ENCODE measurements around the gene BMPR1B. TPM values are rescaled to one million over a fixed set of nuclear protein-coding genes. Genes with fewer than 3 reads are reported as not detected.
"Not testable (repeated sequence)": the region's sequence is repeated elsewhere in the genome, so short reads cannot be mapped to it uniquely, and the experiment has no call there.

The BMPR1B gene
- total RNA-seq, 1 donor from 2014 or later: 26.8 TPM

DNA sequence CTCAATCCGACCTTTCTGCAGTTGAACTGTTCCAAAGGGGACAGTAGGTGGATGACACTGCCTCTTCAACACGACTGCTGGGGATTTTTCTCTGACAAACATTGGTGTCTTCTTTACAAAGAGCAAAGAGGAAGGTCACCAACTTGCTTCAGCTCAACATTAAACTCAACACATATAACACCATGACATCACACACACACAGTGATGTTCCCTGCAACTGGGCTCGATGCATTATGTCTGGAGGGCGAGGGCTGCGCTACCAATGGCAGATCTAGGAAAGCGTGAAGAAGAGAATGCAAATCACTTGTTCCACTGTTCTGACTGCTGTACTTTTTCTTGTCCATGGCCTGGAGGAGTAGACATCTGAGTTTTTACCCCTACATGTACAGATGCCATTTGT, 405.1 kb downstream of the BMPR1B start:
- no peak for DNase-seq (ENCODE audit: low read depth, low spot score)
- Mint-ChIP-seq H3K36me3 (ENCODE audit: low read depth) (peaks cover 11% of the 10 kb centered on the region), H3K27me3 (ENCODE audit: low read depth) (no peaks in the 10 kb centered on the region), H3K4me3 (no peak overlapping the region), H3K4me1 (peaks cover 44% of the 10 kb centered on the region), H3K9me3 (no peaks in the 10 kb centered on the region), H3K27ac (ENCODE audit: unreplicated experiment) (no peak overlapping the region)
- no peak for TF ChIP-seq CTCF (conservative IDR thresholded peaks at IDR 0.05)

DNA sequence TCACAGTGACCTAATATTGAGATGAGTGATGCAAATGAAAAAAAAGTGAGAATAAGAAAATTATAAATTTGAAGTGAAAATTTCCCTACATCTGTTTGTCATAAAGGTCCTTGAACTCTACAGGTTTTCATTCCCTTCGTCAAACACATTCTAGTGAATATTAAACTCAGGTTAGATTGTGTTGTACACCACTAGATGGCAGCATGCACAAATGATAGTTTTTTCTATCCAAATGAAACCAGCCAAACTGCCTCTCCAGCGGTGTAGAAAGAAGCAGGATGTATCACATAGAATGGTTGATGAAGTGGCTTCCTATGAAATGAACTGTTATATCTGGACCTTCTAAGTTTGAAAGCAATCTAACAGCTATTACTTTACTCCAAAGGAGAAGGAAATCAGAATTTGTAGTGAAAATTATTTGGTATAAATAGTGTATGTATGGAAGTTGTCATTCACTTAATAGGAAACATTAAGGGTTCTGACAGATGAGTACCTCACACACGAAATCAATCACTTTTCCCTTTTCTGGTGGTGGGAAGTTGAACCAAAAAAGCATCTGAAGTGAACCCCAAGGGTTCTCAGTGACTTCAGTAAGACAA, 408.3 kb downstream of the BMPR1B start:
- DNase-seq (ENCODE audit: low read depth, low spot score): peak; percentile 31
- peaks cover 18% of the 10 kb centered on the region for H3K36me3 Mint-ChIP-seq (ENCODE audit: low read depth)
- no peaks in the 10 kb centered on the region for H3K27me3 Mint-ChIP-seq (ENCODE audit: low read depth)
- peak; percentile 86 for TF ChIP-seq CTCF (conservative IDR thresholded peaks at IDR 0.05)
- H3K4me3 Mint-ChIP-seq: no peak overlapping the region
- no peaks in the 10 kb centered on the region for H3K9me3 Mint-ChIP-seq
- no peak overlapping the region for H3K27ac Mint-ChIP-seq (ENCODE audit: unreplicated experiment)
- peaks cover 43% of the 10 kb centered on the region for H3K4me1 Mint-ChIP-seq

DNA sequence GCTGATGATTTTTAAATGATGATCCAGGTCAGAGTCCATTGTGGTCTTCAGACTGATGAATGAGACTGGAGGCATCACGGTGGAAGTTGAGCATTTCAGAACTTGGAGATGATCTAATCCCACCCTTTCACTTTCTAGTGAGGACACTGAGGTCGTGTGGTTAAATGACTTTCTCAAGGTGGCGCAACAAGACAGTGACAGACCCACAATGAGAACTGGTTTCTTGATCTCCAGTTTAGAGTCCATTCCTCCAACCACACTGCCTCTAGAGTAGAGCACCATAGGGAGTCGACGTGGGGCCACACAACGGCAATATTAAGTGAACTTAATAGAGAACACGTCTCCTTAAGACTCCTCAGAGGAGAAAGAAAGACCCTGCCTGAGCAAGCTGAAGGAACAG, 410.1 kb downstream of the BMPR1B start:
- Mint-ChIP-seq H3K4me3 (no peak overlapping the region), H3K27me3 (ENCODE audit: low read depth) (no peaks in the 10 kb centered on the region), H3K36me3 (ENCODE audit: low read depth) (peaks cover 16% of the 10 kb centered on the region), H3K4me1 (peaks cover 40% of the 10 kb centered on the region), H3K9me3 (no peaks in the 10 kb centered on the region), H3K27ac (ENCODE audit: unreplicated experiment) (no peak overlapping the region)
- DNase-seq (ENCODE audit: low read depth, low spot score): no peak
- no peak for TF ChIP-seq CTCF (conservative IDR thresholded peaks at IDR 0.05)

DNA sequence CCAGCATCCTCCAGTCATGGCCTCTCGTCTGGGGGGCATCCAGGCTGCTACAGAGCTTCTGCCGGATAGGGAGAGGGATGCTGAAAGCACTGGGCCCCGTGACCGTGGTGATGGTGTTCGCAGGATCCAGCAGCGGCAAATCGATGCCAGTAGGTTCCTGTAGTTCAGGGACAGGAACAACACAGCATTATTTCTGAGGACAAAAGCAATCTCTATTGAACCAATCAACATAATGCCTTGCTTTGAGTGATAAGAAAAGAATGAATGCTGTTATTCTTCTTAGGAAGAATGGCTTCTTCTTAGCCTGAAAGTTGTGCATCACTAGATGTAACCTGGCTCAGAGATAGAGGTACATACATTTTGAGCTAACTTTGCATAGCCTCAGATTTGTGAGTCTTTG, 412.4 kb downstream of the BMPR1B start:
- Mint-ChIP-seq H3K9me3 (no peaks in the 10 kb centered on the region), H3K27me3 (ENCODE audit: low read depth) (no peaks in the 10 kb centered on the region), H3K4me1 (peaks cover 40% of the 10 kb centered on the region), H3K4me3 (no peak overlapping the region), H3K36me3 (ENCODE audit: low read depth) (peaks cover 19% of the 10 kb centered on the region), H3K27ac (ENCODE audit: unreplicated experiment) (no peak overlapping the region)
- DNase-seq (ENCODE audit: low read depth, low spot score): no peak
- TF ChIP-seq CTCF (conservative IDR thresholded peaks at IDR 0.05): no peak

DNA sequence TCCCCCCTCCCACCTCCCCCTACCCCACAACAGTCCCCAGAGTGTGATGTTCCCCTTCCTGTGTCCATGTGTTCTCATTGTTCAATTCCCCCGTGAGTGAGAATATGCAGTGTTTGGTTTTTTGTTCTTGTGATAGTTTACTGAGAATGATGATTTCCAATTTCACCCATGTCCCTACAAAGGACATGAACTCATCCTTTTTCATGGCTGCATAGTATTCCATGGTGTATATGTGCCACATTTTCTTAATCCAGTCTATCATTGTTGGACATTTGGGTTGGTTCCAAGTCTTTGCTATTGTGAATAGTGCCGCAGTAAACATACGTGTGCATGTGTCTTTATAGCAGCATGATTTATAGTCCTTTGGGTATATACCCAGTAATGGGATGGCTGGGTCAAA, 413.6 kb downstream of the BMPR1B start:
- DNase-seq (ENCODE audit: low read depth, low spot score); H3K9me3 Mint-ChIP-seq; H3K27ac Mint-ChIP-seq (ENCODE audit: unreplicated experiment); H3K4me3 Mint-ChIP-seq; H3K27me3 Mint-ChIP-seq (ENCODE audit: low read depth): not testable (repeated sequence)
- Mint-ChIP-seq H3K4me1 (peaks cover 33% of the 10 kb centered on the region), H3K36me3 (ENCODE audit: low read depth) (peaks cover 22% of the 10 kb centered on the region)

- H3K4me1 Mint-ChIP-seq: peaks cover 50% of the 10 kb centered on the region
Measured at GRCh38 chr4:95178938-95179337, 421.2 kb downstream of the BMPR1B start.

More at GRCh38 chr4:95178938-95179337, 421.2 kb downstream of the BMPR1B start:
- Mint-ChIP-seq H3K27me3 (ENCODE audit: low read depth) (no peaks in the 10 kb centered on the region), H3K9me3 (peaks cover 6% of the 10 kb centered on the region), H3K36me3 (ENCODE audit: low read depth) (peaks cover 24% of the 10 kb centered on the region), H3K4me3 (no peak overlapping the region), H3K27ac (ENCODE audit: unreplicated experiment) (no peak overlapping the region)
- no peak for TF ChIP-seq CTCF (conservative IDR thresholded peaks at IDR 0.05)
- no peak for DNase-seq (ENCODE audit: low read depth, low spot score)

Data from neural crest cell (in vitro differentiated cells).